ENCODE results near the gene PARD3.

The PARD3 gene

DNA sequence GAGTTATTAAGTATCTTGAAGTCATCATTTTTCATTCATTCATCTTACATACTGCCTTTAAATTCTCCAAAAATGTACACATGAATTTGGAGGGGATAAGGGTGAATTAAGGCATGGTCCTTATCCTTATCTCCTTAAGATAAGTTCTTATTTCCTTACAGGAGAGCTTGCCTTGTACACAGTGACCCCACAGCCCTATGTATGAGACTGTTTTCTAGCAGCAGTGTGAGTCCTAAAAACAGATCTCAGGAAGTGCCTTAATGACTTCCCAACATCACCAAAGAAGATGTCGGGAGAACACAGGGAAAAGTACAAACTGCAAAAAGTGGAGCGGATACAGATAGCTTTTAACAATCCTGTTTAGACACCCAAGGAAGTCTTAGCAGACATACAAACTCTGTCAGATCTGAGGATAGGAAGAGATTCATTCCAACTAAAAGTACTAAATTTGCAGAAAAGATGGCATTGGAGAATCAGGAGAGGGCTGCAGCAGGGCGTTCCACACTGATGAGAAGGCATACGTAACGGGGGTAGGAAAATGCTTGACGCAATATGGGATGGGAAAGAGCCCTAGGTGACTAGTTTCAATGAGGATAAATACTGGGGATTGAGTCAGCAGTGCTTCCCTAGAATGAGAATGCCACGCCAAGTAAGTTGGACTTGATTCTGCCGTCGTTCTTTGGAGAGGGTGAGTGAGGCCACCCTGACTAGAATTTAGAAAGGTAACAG lies 570.2 kb downstream of the PARD3 start:
- H3K4me3 Mint-ChIP-seq = no peak overlapping the region
- no peaks in the 10 kb centered on the region for H3K4me1 Mint-ChIP-seq
- H3K27ac Mint-ChIP-seq = no peak overlapping the region
- H3K27me3 Mint-ChIP-seq = no peaks in the 10 kb centered on the region
- H3K9me3 Mint-ChIP-seq = no peaks in the 10 kb centered on the region
- no peaks in the 10 kb centered on the region for H3K36me3 Mint-ChIP-seq

DNA sequence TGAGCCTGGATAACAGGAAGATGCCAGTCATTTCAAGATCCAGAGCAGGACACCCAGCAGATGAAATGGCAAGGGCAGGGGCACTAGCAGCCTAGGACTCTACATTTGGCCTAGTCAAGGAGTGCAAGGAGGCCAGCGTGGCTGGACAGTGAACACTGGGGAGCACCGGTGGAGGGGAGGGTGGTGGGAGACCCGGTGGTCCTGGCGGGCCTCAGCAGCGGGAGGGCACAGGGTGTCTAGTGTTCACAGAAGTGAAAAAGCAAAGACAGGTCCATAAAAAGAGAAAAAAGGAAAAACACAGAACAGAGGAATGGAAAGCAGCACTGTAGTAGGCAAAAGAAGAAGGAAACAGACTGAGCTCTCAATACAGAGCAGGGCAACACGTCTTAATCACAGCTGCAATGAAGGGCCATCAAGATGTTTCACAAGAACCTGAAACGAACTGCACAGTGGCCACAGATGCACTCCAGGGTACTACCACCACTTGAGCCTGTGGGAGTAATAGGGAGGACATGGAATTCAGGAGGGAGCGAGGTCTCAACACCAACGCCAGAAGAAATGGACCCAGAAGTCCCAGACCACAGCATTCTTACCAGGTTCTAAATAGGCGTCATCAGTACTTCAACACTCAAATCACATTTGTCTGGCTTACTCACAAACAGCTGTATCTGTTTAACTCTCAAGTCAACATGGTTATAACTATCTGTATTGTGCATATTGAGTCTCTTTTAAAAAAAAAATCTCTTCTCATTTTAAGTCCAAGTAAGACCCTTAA lies 573.7 kb downstream of the PARD3 start:
- Mint-ChIP-seq H3K27me3 (no peaks in the 10 kb centered on the region), H3K27ac (no peak overlapping the region), H3K4me3 (no peak overlapping the region), H3K4me1 (no peaks in the 10 kb centered on the region), H3K36me3 (no peaks in the 10 kb centered on the region), H3K9me3 (no peaks in the 10 kb centered on the region)

DNA sequence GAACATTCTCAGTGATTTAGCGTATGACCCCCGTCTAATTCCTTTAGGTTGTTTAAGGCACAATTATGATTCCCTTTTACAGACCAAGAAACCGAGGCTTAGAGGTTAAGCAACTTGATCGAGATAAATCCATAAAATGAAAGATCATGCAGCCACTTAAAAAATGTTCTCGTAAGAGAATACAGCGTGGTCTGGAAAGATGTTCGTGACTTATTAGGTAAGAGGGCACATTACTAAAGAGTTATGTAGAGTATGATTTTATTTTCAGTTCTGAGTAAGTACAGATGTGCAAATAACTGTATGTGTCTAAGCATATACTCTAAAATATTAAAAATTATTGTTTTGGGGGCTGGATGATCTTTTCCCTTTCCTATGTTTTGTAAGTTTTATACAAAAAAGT lies 575.1 kb downstream of the PARD3 start:
- no peak overlapping the region for H3K27ac Mint-ChIP-seq
- peaks cover 2% of the 10 kb centered on the region for H3K27me3 Mint-ChIP-seq
- H3K36me3 Mint-ChIP-seq = no peaks in the 10 kb centered on the region
- no peaks in the 10 kb centered on the region for H3K9me3 Mint-ChIP-seq
- no peak overlapping the region for H3K4me3 Mint-ChIP-seq
- H3K4me1 Mint-ChIP-seq = no peaks in the 10 kb centered on the region

DNA sequence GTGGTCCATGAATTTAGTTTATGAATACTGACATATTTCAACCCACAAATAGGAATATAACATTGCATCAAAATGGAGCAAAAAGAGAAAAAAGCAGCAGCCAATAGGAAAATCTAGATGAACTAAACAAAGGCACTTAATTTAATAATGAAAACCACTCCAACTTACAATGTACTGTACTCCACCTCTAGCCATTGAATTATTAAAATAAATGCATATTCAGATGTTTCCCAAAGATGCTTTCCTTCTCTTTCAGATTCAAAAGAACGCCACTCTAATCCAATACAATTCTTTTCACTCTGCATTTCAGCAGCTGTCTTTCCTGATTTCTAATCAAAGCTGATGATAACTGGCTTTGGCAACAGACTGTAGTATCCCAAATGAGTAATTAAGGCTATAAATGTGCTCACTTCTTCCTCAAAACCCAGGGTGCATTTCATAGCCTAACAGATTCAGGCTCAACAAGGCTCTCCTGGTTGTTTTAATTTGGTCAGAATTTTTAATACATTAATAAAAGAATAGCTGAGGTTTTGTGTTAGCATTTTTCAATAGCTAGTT lies 577.1 kb downstream of the PARD3 start:
- no peak overlapping the region for H3K27ac Mint-ChIP-seq
- peaks cover 2% of the 10 kb centered on the region for H3K27me3 Mint-ChIP-seq
- no peaks in the 10 kb centered on the region for H3K4me1 Mint-ChIP-seq
- no peaks in the 10 kb centered on the region for H3K9me3 Mint-ChIP-seq
- H3K4me3 Mint-ChIP-seq = no peak overlapping the region
- H3K36me3 Mint-ChIP-seq = no peaks in the 10 kb centered on the region

DNA sequence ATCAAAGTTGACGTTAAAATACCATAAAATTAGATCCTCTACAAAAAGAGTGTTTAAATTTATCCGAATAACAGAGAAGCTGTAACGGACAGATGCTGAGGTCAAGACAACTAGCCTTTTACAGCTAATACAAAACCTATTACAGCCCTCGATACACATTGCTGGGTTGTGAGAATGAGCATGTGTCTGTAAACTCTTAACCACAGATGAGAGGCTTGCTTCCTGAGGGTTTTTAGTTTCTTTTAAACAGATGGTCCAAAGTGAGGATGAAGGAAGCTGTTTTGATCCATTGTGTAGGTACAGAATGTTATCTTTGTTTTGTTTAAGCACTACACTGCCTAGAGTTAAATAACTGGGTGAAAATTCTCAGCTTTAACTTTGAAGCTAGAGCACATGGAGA lies 578.2 kb downstream of the PARD3 start:
- no peak overlapping the region for H3K27ac Mint-ChIP-seq
- H3K27me3 Mint-ChIP-seq = peaks cover 2% of the 10 kb centered on the region
- no peaks in the 10 kb centered on the region for H3K36me3 Mint-ChIP-seq
- H3K4me1 Mint-ChIP-seq = no peaks in the 10 kb centered on the region
- no peaks in the 10 kb centered on the region for H3K9me3 Mint-ChIP-seq
- no peak overlapping the region for H3K4me3 Mint-ChIP-seq

DNA sequence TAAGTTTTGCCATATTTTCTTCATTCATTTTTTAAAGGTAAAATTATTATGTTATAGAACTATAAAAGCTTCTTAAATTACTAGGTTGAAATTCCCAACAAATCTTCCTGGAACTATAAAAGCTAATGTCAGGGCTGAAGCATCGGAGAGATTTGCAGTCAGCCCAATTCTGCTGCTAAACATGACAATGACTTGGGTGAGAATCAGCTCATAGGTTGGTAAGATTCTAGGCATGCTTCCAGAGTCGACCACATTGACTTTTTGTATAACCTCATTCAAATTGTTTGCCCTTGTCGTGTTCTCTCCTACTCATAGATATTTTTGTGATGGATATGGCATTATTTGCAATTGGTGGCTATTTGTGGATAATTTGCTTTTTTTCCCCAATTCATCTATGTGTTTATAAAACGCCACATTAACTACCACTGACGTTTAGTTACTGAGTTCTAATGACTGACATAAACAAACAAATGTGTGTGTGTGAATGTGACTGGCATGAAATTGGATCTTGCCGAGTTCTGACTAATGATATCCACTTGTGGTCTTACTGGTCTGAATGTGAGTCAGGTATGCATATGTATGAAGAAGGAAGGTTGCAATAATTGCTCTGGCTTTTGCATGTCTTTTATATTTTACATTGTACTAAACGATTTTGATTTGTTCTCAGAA lies 579.8 kb downstream of the PARD3 start:
- Mint-ChIP-seq H3K27me3 (peaks cover 2% of the 10 kb centered on the region), H3K27ac (no peak overlapping the region), H3K4me1 (no peaks in the 10 kb centered on the region), H3K36me3 (no peaks in the 10 kb centered on the region), H3K9me3 (no peaks in the 10 kb centered on the region), H3K4me3 (no peak overlapping the region)

DNA sequence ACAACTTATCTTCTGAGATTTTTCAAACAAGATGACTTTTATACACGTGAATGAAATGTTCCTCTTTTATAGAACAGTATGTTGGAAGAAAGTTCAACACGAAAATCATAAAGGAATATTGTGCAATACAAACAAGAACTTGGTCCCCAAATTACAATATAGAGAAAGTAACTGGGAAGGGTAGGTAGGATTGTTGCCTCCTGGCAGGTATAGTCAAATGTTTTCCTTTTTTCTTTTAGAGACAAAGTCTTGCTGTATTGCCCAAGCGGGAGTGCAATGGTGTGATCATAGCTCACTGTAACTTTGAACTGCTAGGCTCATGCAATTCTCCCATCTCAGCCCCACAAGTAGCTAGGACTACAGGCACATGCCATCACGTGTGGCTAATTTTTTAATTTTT lies 582.6 kb downstream of the PARD3 start:
- Mint-ChIP-seq H3K27ac (no peak overlapping the region), H3K4me1 (no peaks in the 10 kb centered on the region), H3K36me3 (no peaks in the 10 kb centered on the region), H3K27me3 (peaks cover 2% of the 10 kb centered on the region), H3K4me3 (no peak overlapping the region), H3K9me3 (no peaks in the 10 kb centered on the region)

DNA sequence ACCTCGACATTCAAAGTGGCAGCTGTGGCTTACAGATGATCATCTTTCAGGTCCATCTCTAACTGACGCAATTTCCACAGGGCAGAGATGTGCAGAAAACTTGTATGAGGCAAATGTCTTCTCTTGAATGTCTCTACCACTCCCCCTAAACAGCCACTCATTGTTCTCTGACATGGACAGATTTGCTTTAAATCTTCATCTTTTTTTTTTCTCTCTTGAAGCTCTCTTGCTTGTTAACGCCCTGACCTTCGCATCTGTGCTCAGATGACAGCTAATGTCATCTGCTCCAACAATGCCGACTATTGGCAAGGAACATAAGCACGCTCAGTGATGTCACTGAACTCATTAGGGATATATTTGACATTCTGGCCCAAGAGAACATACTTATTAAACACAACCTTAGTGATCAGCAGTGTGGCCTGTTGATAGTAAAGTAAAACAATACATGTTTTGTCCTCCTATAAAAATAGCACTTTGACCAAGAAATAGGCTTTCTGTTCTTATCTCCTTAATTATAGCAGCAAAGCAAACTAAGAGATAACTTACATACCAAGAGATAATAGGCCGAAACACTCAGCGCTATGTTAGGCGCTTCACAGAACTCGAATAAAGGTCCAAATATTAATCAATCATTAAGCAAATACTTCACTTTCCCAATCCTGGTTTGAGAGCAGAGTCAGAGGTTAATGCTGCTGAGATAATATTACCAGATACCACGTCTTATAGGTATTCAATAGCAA lies 583.5 kb downstream of the PARD3 start:
- H3K9me3 Mint-ChIP-seq = no peaks in the 10 kb centered on the region
- H3K27ac Mint-ChIP-seq = no peak overlapping the region
- peaks cover 2% of the 10 kb centered on the region for H3K27me3 Mint-ChIP-seq
- no peaks in the 10 kb centered on the region for H3K4me1 Mint-ChIP-seq
- no peaks in the 10 kb centered on the region for H3K36me3 Mint-ChIP-seq
- H3K4me3 Mint-ChIP-seq = no peak overlapping the region

DNA sequence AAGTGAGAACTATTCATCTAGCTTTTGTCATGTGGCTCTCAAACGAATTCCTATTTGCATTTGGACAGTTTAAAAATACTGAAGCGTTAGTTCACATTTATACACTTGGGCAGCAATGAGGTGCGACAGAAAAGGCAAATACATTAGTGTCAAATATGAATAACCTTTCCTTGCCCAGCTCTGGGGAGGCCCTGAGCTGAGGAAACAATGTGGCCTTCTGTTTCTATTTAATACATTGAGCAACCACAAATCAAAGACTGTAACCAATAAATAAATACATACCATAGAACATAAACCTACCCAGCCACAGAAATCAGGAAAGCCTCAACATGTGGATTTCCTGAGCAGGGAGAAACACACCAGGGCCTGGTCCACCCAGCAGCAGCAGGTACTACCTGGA lies 585.2 kb downstream of the PARD3 start:
- no peak overlapping the region for H3K4me3 Mint-ChIP-seq
- no peaks in the 10 kb centered on the region for H3K27me3 Mint-ChIP-seq
- no peaks in the 10 kb centered on the region for H3K9me3 Mint-ChIP-seq
- no peak overlapping the region for H3K27ac Mint-ChIP-seq
- no peaks in the 10 kb centered on the region for H3K36me3 Mint-ChIP-seq
- H3K4me1 Mint-ChIP-seq = no peaks in the 10 kb centered on the region

DNA sequence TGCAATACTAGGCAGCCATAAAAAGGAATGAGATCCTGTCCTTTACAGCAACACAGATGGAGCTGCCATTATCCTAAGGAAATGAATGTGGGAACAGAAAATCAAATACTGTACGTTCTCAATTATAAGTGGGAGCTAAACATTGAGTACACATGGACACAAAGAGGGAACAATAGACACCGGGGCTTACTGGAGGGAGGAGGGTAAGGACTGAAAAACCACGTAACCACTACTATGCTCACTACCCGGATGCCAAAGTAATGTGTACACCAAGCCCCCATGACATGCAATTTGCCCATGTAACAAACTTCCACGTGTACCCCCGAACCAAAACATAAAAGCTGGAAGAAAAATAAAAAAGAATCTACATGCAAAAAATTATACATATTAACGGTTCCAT lies 587.0 kb downstream of the PARD3 start:
- no peaks in the 10 kb centered on the region for H3K9me3 Mint-ChIP-seq
- no peaks in the 10 kb centered on the region for H3K4me1 Mint-ChIP-seq
- no peaks in the 10 kb centered on the region for H3K36me3 Mint-ChIP-seq
- no peaks in the 10 kb centered on the region for H3K27me3 Mint-ChIP-seq
- H3K27ac Mint-ChIP-seq = no peak overlapping the region
- no peak overlapping the region for H3K4me3 Mint-ChIP-seq

DNA sequence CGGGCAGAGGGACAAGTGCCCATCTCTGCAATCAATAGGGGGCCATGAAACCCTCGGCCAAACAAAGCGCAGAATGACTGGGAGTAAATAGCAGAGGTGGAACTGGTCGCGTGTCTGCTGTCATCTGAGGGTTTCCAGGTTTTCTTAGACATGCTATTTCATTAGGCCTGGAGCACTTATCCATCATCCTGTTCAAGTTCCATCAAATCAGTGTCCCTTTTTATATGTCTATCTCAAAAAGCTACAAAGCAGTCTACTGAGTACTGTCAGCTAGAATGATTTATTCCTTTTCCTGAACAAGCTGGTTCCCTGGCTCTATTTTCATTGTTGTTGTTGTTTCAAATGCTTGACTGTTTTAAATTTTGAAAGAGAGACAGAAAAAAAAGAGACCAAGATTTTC lies 590.5 kb downstream of the PARD3 start:
- peaks cover 6% of the 10 kb centered on the region for H3K4me1 Mint-ChIP-seq
- H3K36me3 Mint-ChIP-seq = no peaks in the 10 kb centered on the region
- H3K27me3 Mint-ChIP-seq = no peaks in the 10 kb centered on the region
- H3K9me3 Mint-ChIP-seq = no peaks in the 10 kb centered on the region
- no peak overlapping the region for H3K4me3 Mint-ChIP-seq
- no peak overlapping the region for H3K27ac Mint-ChIP-seq

DNA sequence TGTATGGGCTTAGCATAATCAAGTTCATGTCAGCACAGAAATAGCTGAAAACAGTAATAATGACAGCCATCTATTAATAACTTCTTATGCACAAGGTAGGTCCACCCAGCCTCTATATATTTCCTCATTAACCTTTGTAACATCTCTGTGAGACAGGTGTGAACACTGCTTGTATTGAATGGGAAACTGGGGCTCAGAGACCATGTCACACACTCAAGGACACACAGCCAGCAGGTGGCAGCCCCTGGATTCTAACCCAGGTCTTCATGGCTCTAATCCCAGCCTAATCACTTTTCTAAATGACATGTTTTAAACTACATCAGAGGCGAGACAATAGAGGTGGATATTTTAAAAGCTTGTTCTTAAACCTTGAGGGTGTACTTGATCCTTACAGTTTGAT lies 591.4 kb downstream of the PARD3 start:
- Mint-ChIP-seq H3K27me3 (no peaks in the 10 kb centered on the region), H3K4me1 (peaks cover 9% of the 10 kb centered on the region), H3K36me3 (no peaks in the 10 kb centered on the region), H3K9me3 (no peaks in the 10 kb centered on the region), H3K27ac (no peak overlapping the region), H3K4me3 (no peak overlapping the region)

DNA sequence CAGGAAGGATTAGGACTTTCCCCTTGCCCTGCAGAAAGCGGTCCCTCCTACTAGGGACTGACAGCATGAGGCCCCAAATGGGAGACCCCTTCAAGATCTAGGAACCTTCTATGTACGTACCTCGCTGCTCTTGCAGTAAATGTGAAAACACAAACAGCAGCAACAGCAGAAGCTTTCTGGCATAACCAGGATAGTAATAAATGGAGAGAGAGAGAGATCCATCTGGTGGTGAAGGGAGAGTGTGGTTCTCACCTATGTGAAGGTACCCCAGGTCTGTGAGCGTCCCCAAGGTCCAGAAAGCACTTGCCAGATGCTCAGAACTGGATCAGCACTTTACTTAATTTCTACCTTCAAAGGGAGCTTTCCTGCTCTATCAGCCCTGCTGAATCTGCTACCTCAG lies 592.7 kb downstream of the PARD3 start:
- Mint-ChIP-seq H3K36me3 (no peaks in the 10 kb centered on the region), H3K4me1 (peaks cover 9% of the 10 kb centered on the region), H3K9me3 (no peaks in the 10 kb centered on the region), H3K4me3 (no peak overlapping the region), H3K27me3 (no peaks in the 10 kb centered on the region), H3K27ac (no peak overlapping the region)

DNA sequence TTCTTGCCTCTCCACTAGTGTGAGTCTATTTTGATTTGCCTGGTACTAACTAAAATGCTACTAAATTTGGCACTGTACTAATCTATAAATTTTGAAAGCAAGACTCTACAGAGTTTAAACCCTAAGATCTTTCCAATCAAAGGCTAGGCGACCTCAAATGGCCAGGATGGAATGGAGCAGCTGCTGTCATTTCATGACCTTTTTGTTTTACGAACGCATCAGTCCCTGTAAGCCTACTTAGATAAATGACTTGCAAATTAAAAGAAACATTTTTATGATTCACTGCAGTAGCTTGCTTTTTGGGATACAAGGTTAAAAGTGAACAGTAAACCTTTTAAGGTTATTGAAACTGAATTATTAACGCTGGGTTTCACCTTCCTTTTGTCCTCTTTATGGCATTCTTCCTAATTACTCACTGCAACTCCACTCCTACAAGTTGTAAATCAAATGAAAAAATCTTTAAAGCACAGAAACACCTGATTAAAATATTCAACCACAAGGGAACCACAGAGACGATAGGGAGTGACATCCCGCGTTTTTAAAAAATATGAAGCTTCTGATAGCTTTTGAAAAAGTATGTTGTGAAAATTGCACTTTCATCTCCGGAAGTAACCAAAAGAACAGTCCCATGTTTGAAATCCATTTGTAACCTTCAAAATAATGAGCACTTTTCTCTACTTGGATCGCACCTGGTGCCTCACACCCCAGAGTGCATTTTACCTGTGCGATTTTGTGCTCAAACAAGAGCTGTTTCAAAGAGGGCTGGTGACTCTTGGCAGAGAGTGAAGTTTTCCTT lies 595.1 kb downstream of the PARD3 start:
- no peaks in the 10 kb centered on the region for H3K9me3 Mint-ChIP-seq
- no peaks in the 10 kb centered on the region for H3K27me3 Mint-ChIP-seq
- no peaks in the 10 kb centered on the region for H3K36me3 Mint-ChIP-seq
- H3K27ac Mint-ChIP-seq = no peak overlapping the region
- H3K4me1 Mint-ChIP-seq = peaks cover 9% of the 10 kb centered on the region
- H3K4me3 Mint-ChIP-seq = no peak overlapping the region

DNA sequence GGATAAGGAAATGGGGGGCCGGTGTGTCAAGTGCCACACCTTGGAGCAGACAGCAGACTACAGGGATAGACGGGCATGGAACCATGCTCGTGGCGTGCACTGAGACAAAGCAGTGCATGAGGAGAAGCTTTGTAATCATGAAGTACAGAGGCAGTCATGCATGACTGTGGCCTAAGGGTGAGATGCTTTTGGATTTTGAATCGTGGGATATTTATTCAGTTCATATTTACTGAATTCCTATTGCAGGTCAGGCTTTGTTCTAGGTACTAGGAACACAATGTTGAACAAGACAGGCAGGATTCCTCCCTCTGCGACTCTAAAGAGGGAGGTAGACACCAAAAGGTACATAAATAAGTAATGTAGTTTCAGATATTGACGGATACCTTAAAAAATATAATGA lies 597.6 kb downstream of the PARD3 start:
- H3K27me3 Mint-ChIP-seq = no peaks in the 10 kb centered on the region
- H3K9me3 Mint-ChIP-seq = no peaks in the 10 kb centered on the region
- H3K36me3 Mint-ChIP-seq = no peaks in the 10 kb centered on the region
- H3K4me1 Mint-ChIP-seq = peaks cover 9% of the 10 kb centered on the region
- no peak overlapping the region for H3K27ac Mint-ChIP-seq
- H3K4me3 Mint-ChIP-seq = no peak overlapping the region
